ENCODE measurements around the gene RGS17.

DNA sequence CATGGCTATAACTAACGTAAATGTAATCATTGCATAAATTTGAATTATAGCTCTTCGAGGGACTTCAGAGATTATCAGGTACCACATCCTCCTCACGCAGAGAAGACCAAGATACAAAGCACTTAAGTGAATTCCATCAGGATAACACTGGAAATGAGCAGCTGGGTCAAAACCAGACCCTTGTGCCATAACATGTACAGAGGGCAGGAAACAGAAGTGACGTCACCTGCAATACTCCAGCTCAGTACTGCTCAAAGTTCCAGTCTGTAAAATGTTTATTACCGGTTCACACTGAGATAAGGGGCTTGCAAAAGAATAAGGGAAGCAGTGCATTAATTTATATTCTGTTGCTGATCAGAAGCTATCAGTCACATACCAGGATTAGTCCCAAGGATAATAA lies 45.8 kb downstream of the RGS17 start:
- TF ChIP-seq, protein P1, sequence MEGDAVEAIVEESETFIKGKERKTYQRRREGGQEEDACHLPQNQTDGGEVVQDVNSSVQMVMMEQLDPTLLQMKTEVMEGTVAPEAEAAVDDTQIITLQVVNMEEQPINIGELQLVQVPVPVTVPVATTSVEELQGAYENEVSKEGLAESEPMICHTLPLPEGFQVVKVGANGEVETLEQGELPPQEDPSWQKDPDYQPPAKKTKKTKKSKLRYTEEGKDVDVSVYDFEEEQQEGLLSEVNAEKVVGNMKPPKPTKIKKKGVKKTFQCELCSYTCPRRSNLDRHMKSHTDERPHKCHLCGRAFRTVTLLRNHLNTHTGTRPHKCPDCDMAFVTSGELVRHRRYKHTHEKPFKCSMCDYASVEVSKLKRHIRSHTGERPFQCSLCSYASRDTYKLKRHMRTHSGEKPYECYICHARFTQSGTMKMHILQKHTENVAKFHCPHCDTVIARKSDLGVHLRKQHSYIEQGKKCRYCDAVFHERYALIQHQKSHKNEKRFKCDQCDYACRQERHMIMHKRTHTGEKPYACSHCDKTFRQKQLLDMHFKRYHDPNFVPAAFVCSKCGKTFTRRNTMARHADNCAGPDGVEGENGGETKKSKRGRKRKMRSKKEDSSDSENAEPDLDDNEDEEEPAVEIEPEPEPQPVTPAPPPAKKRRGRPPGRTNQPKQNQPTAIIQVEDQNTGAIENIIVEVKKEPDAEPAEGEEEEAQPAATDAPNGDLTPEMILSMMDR (IDR thresholded peaks at IDR 0.05): no peak
- no peak for TF ChIP-seq POLR2AphosphoS5 (IDR thresholded peaks at IDR 0.05)
- no peak for TF ChIP-seq POLR2A (IDR thresholded peaks at IDR 0.05)

All from breast epithelium (tissue), 3 donors.